Adrenal gland (tissue), 12 donors: ENCODE measurements around the gene ANKMY1. TPM values are rescaled to one million over a fixed set of nuclear protein-coding genes. Genes with fewer than 3 reads are reported as not detected.

Experiments
- DNase-seq, 7 donors: peaks; one replicate each; pipeline ENCODE4 v3.0.0-alpha.2; 2019 to 2020
- H3K27ac ChIP-seq, 5 donors: fragments of 200-600 bp; sonication (generic) in 4 of 5; 1 replicate in 3 of 5; 2 replicates in 2 of 5; pipeline versions ENCODE4 v1.5.1 to v1.8.0; 2016 to 2020; ENCODE audit warnings: mild to moderate bottlenecking in 1 of 5
- H3K27me3 ChIP-seq: fragments of 200-600 bp; 2 replicates; pipeline ENCODE4 v1.8.0; 2021
- H3K36me3 ChIP-seq, 2 donors: fragments of 200-600 bp; replicated peaks in 1 of 2; 1 replicate in 1 of 2; 2 replicates in 1 of 2; pipeline versions ENCODE4 v1.5.1 to v1.8.0; 2018 to 2022
- H3K4me1 ChIP-seq, 2 donors: fragments of 200-600 bp; replicated peaks in 1 of 2; 1 replicate in 1 of 2; 2 replicates in 1 of 2; pipeline versions ENCODE4 v1.5.1 to v1.8.0; 2018 to 2021
- H3K4me3 ChIP-seq, 4 donors: fragments of 200-600 bp; sonication (generic) in 3 of 4; one replicate each; pipeline ENCODE4 v1.5.1; 2016 to 2018
- H3K9me3 ChIP-seq, 3 donors: fragments of 200-600 bp; sonication (generic) in 1 of 3; replicated peaks in 1 of 3; 1 replicate in 2 of 3; 2 replicates in 1 of 3; pipeline versions ENCODE4 v1.5.1 to v1.8.0; 2016 to 2021
- POLR2A ChIP-seq, 2 donors: fragments of 450-650 bp; IDR thresholded peaks; one replicate each; pipeline ENCODE4 v1.6.1; 2017; ENCODE audit warnings: antibody characterized with exemption in 2 of 2, mild to moderate bottlenecking in 2 of 2, moderate library complexity in 1 of 2
- WGBS, 4 donors: extraction: QIAGEN DNeasy Blood & Tissue Kit in 2 of 4; methylation state at CpG; one replicate each; pipeline versions ENCODE4 v1.1.5 to v1.1.7; 2013 to 2017; 5-methylcytosine and 5-hydroxymethylcytosine counted together
- intact Hi-C, 2 donors: fragments of 100-400 bp; cut with DNase I; formaldehyde crosslinking; loops; one replicate each; pipeline versions ENCODE4 v1.14.1 to v1.15.0; 2022 to 2023
- polyA plus RNA-seq, 3 donors: library from polyadenylated mRNA; stranded (reverse); fragments of 200-250 nt in 2 of 3; fragments of 350-450 nt in 1 of 3; fragmentation: Illumina TruSeq in 1 of 3; extraction: RNeasy Lipid Tissue Mini Kit (QIAGEN cat#74804) in 1 of 3; gene quantifications; one replicate each; pipeline ENCODE4 v1.2.3, GENCODE V29; 2013 to 2014
- total RNA-seq, 9 donors: library from RNA; depleted of rRNA in 4 of 9; stranded (reverse); fragments of >200 nt in 4 of 9; fragments of 120-200 nt in 1 of 9; fragmentation: NEBNext Ultra II Directional in 1 of 9; extraction: Animal tissue kit (Norgen Biotek cat#: 25700) in 1 of 9; gene quantifications; one replicate each; pipeline versions ENCODE4 v1.1.0 to v1.2.4, GENCODE V29; 2013 to 2023
- TF ChIP-seq, protein P1 (sequence below), 6 experiments: fragments of 450-650 bp in 4 of 6; fragments of 200-600 bp in 2 of 6; sonication (generic) in 1 of 6; IDR thresholded peaks; 1 replicate in 5 of 6; 2 replicates in 1 of 6; pipeline versions ENCODE4 v1.5.1 to v1.8.0; 2016 to 2021; ENCODE audit warnings: antibody characterized with exemption in 6 of 6, mild to moderate bottlenecking in 2 of 6, moderate library complexity in 1 of 6
- donor health status: healthy with polysubstance abuse.
- donor health status: Bipolar disorder and iron deficiency.
- donor health status: DM: yes; HTN: yes; CAD: no.
- donor health status: DM: no; HTN: no; CAD: no.
- donor health status: DM: no; HTN: no; CAD: no.
- donor health status: DM: yes; HTN: yes; CAD: no.

The ANKMY1 gene
- total and polyA plus RNA-seq, 12 donors, result 7.2 to 31.7 (median 12.0) TPM

- H3K27ac ChIP-seq, result peak within 1 kb of the TSS; percentile 40 to 97 (median 85)
- H3K4me1 ChIP-seq, result peaks cover 33 to 48% of the 10 kb centered on the region in 2 donors
- H3K36me3 ChIP-seq, result no peaks in the 10 kb centered on the region
- intact Hi-C loops, result no loop called here
- TF ChIP-seq, protein P1, sequence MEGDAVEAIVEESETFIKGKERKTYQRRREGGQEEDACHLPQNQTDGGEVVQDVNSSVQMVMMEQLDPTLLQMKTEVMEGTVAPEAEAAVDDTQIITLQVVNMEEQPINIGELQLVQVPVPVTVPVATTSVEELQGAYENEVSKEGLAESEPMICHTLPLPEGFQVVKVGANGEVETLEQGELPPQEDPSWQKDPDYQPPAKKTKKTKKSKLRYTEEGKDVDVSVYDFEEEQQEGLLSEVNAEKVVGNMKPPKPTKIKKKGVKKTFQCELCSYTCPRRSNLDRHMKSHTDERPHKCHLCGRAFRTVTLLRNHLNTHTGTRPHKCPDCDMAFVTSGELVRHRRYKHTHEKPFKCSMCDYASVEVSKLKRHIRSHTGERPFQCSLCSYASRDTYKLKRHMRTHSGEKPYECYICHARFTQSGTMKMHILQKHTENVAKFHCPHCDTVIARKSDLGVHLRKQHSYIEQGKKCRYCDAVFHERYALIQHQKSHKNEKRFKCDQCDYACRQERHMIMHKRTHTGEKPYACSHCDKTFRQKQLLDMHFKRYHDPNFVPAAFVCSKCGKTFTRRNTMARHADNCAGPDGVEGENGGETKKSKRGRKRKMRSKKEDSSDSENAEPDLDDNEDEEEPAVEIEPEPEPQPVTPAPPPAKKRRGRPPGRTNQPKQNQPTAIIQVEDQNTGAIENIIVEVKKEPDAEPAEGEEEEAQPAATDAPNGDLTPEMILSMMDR (IDR thresholded peaks at IDR 0.05), result peak in 3 of 6 experiments; percentile 4 to 14 (median 13)
- TF ChIP-seq POLR2A (IDR thresholded peaks at IDR 0.05), result peak in 1 of 2 donors; percentile 23
- WGBS, 4 donors, result 0 to 1% (median 1%) methylated on average over 8 to 106 of the region's 106 CpGs
- no peaks in the 10 kb centered on the region for H3K9me3 ChIP-seq
- peak within 1 kb of the TSS in 3 of 4 donors; percentile 45 to 80 (median 63) for H3K4me3 ChIP-seq
- H3K27me3 ChIP-seq, result no peaks in the 10 kb centered on the region
- peak; percentile 27 to 75 (median 44) for DNase-seq
These were observed 10.3 kb upstream of the ANKMY1 start, which contains the start of gene RNPEPL1 for GRCh38 chr2:240567872-240568677. Gene RNPEPL1, plus strand, starts transcription at chr2:240568484. Its CDS starts 103 bp downstream, at chr2:240568587.

- no peaks in the 10 kb centered on the region for H3K27me3 ChIP-seq
- H3K4me3 ChIP-seq, result peak overlapping the region in 2 of 4 donors; percentile 55 to 76
- WGBS, 4 donors, result 44 to 52% (median 48%) methylated on average over 15 to 26 of the region's 26 CpGs
- DNase-seq, result peak; percentile 12 to 63 (median 25)
- no peaks in the 10 kb centered on the region for H3K36me3 ChIP-seq
- H3K4me1 ChIP-seq, result peaks cover 33 to 49% of the 10 kb centered on the region in 2 donors
- H3K27ac ChIP-seq, result peak overlapping the region in 4 of 5 donors; percentile 74 to 97 (median 88)
- H3K9me3 ChIP-seq, result no peaks in the 10 kb centered on the region
- intact Hi-C loops, result no loop called here
- TF ChIP-seq, protein P1 (IDR thresholded peaks at IDR 0.05), result no peak
- no peak for TF ChIP-seq POLR2A (IDR thresholded peaks at IDR 0.05)
These were observed 9.5 kb upstream of the ANKMY1 start for GRCh38 chr2:240567137-240567871.

DNA sequence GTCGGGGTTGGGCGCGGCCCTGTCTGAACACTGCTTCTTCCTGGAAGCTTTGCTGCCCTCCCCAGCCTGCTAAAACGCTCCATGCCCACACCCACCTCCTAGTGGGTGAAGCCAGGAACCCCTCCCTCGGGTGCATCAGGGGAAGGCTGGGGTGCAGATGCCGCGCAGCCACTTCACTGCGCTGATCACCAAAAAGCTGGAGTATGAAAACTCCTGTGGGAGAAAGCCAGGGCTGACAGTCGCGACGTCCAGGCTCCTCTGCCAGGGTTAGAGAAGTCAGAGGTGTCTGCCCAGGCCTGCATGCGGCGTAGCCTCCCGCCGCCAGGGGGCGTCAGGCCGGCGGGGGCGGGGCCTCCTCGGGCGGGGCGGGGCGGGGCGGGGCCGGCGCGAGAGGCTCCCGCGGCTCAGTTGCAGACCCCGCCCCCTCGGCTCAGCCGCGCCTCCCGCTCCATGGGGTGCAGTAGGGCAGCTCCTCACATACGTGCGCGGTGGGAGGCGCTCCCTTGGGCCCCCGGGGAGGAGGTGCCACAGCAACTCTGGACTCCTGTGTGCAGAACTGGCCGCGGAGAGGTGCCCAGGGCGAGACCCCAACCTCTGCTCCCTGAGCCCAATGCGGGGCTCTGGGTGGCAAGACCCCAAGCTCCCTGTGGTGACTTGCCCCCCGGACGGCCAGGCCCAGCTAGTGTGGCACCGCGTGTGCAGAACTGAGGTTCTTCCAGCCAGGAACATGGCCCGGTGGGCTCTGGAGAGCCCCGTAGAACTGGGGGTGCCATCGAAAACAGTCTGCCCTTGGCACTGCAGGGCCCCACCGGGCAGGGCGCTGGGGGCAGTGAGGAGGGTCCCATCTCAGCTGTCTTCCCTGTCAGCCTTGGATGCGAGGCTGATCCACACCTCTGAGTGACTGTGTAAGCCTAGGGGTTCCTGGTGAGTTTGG, 8.7 kb upstream of the ANKMY1 start:
- H3K4me3 ChIP-seq, result peak overlapping the region in 2 of 4 donors; percentile 10 to 76
- peaks cover 38 to 58% of the 10 kb centered on the region in 2 donors for H3K4me1 ChIP-seq
- peak overlapping the region; percentile 75 to 97 (median 86) for H3K27ac ChIP-seq
- TF ChIP-seq POLR2A (IDR thresholded peaks at IDR 0.05), result peak in 1 of 2 donors; percentile 60
- TF ChIP-seq, protein P1 (IDR thresholded peaks at IDR 0.05), result peak; percentile 44 to 93 (median 68)
- no peaks in the 10 kb centered on the region for H3K27me3 ChIP-seq
- WGBS, 4 donors, result 7 to 45% (median 19%) methylated on average over 8 to 53 of the region's 53 CpGs
- H3K36me3 ChIP-seq, result no peaks in the 10 kb centered on the region
- H3K9me3 ChIP-seq, result no peaks in the 10 kb centered on the region
- intact Hi-C loops, result no loop called here
- DNase-seq, result peak; percentile 92 to 96 (median 95)
